HFF-Myc (cell line): ENCODE measurements around the gene SLC49A4.

ENCODE experiments used
- DNase-seq: peaks from one replicate; pipeline ENCODE4 v3.0.0-alpha.2; 2011; ENCODE audit warnings: low read depth; ENCODE audit errors: extremely low read depth
- H3K4me3 ChIP-seq: replicated peaks from 2 replicates; pipeline ENCODE4 v1.5.1; 2011; ENCODE audit warnings: low read depth, mild to moderate bottlenecking, control low read depth, low read length
- CTCF ChIP-seq: IDR thresholded peaks from 2 replicates; pipeline ENCODE4 v1.5.1; 2012; ENCODE audit warnings: mild to moderate bottlenecking, low read depth, low read length, control low read depth; ENCODE audit errors: missing control alignments

Gene SLC49A4

GRCh38 chr3:122843604-122844003 is 48.7 kb downstream of the SLC49A4 start:
- H3K4me3 ChIP-seq: no peak overlapping the region
- DNase-seq: no peak
- TF ChIP-seq CTCF: no peak

GRCh38 chr3:122857019-122857418 is 62.1 kb downstream of the SLC49A4 start:
- DNase-seq: no peak
- no peak overlapping the region for H3K4me3 ChIP-seq
- no peak for TF ChIP-seq CTCF

GRCh38 chr3:122858373-122858772 is 63.5 kb downstream of the SLC49A4 start:
- no peak for TF ChIP-seq CTCF
- DNase-seq: no peak
- no peak overlapping the region for H3K4me3 ChIP-seq

- H3K4me3 ChIP-seq: no peak overlapping the region
- no peak for TF ChIP-seq CTCF
- DNase-seq: no peak
These were observed 64.3 kb downstream of the SLC49A4 start for GRCh38 chr3:122859021-122859805.

GRCh38 chr3:122862381-122862780 is 67.5 kb downstream of the SLC49A4 start:
- TF ChIP-seq CTCF: no peak
- H3K4me3 ChIP-seq: no peak overlapping the region
- no peak for DNase-seq

GRCh38 chr3:122864498-122864897 is 69.6 kb downstream of the SLC49A4 start:
- no peak for TF ChIP-seq CTCF
- no peak for DNase-seq
- no peak overlapping the region for H3K4me3 ChIP-seq

- no peak for DNase-seq
- H3K4me3 ChIP-seq: no peak overlapping the region
- no peak for TF ChIP-seq CTCF
These were observed 73.5 kb downstream of the SLC49A4 start for GRCh38 chr3:122868322-122868721.
